A673 (cell line): Measurements from ENCODE around the gene MAPKAP1. TPM values are rescaled to one million over a fixed set of nuclear protein-coding genes. Genes with fewer than 3 reads are reported as not detected.
A peak's percentile ranks its signal among the peaks of the same experiment; 100 is the strongest.

ENCODE experiments used
- BruUV-seq: library from RNA; stranded (reverse); fragments of 400-500 nt; replicated peaks from 2 replicates; lab custom pipeline; 2021; lab: Mats Ljungman, UMichigan
- CTCF ChIA-PET: fragments of 300-600 bp; sonication (Branson Sonifier 250); formaldehyde crosslinking; loops from one replicate; lab custom pipeline; 2022; ENCODE audit warnings: antibody characterized with exemption; lab: Charles Lee
- POLR2A ChIA-PET: fragments of 300-600 bp; sonication (Branson Sonifier 250); formaldehyde crosslinking; loops from one replicate; lab custom pipeline; 2022; ENCODE audit warnings: antibody characterized with exemption; ENCODE audit not compliant: low non-redundant PET; lab: Charles Lee
- DNase-seq: peaks from one replicate; pipeline ENCODE4 v3.0.0-alpha.2; 2015; ENCODE audit warnings: low spot score
- H3K27ac ChIP-seq: fragments of 200-600 bp; sonication (generic); 2 replicates; pipeline ENCODE4 v1.5.1; 2016; ENCODE audit warnings: mixed run types, low read depth, mild to moderate bottlenecking, mixed read lengths, antibody characterized with exemption, low read length; ENCODE audit not compliant: poor library complexity, severe bottlenecking
- H3K27me3 ChIP-seq: fragments of 200-600 bp; sonication (generic); replicated peaks from 2 replicates; pipeline ENCODE4 v1.6.1; 2017; ENCODE audit warnings: mixed run types, low read depth, mild to moderate bottlenecking, mixed read lengths, antibody characterized with exemption, low read length; ENCODE audit not compliant: insufficient read depth, poor library complexity
- H3K36me3 ChIP-seq: fragments of 200-600 bp; sonication (generic); 2 replicates; pipeline ENCODE4 v1.6.1; 2016; ENCODE audit warnings: mixed run types, mild to moderate bottlenecking, mixed read lengths, antibody characterized with exemption, low read length; ENCODE audit not compliant: insufficient read depth, poor library complexity, severe bottlenecking
- H3K4me1 ChIP-seq: fragments of 200-600 bp; sonication (generic); 2 replicates; pipeline ENCODE4 v1.6.1; 2017; ENCODE audit warnings: mixed run types, mild to moderate bottlenecking, mixed read lengths, antibody characterized with exemption, low read length; ENCODE audit not compliant: insufficient read depth, poor library complexity, severe bottlenecking
- H3K4me3 ChIP-seq: fragments of 200-600 bp; sonication (generic); 2 replicates; pipeline ENCODE4 v1.5.1; 2016; ENCODE audit warnings: low read depth, mixed run types, mild to moderate bottlenecking, mixed read lengths, low read length; ENCODE audit not compliant: poor library complexity, severe bottlenecking
- H3K9me3 ChIP-seq: fragments of 200-600 bp; sonication (generic); 2 replicates; pipeline ENCODE4 v1.6.1; 2016; ENCODE audit warnings: mixed run types, low read depth, mild to moderate bottlenecking, mixed read lengths, antibody characterized with exemption, low read length; ENCODE audit not compliant: poor library complexity, severe bottlenecking
- CTCF ChIP-seq: fragments of 300-800, 200-600 bp; sonication (generic); conservative IDR thresholded peaks from 2 replicates; pipeline ENCODE4 v1.5.1; 2017; ENCODE audit warnings: low read depth, mild to moderate bottlenecking, antibody characterized with exemption, low read length, moderate library complexity, mixed read lengths
- EZH2 ChIP-seq: fragments of 200-600 bp; sonication (generic); IDR thresholded peaks from 2 replicates; pipeline ENCODE4 v1.6.1; 2017; ENCODE audit warnings: borderline replicate concordance, low read depth, mild to moderate bottlenecking, mixed read lengths, antibody characterized with exemption, low read length; ENCODE audit not compliant: poor library complexity, severe bottlenecking
- intact Hi-C: fragments of 100-400 bp; cut with micrococcal nuclease; formaldehyde crosslinking; loops from one replicate; pipeline ENCODE4 v1.10.0; 2022; ENCODE audit not compliant: unreplicated experiment
- total RNA-seq: library from RNA; stranded (reverse); gene quantifications from 2 replicates; pipeline ENCODE4 v1.2.3, GENCODE V29; 2021

MAPKAP1 gene
- total RNA-seq, 1 experiment from 2014 or later: 98.7 TPM

GRCh38 chr9:125649826-125650225, 57.2 kb downstream of the MAPKAP1 start:
- CTCF ChIA-PET: no interaction called here
- Histone ChIP-seq H3K36me3 (no peaks in the 10 kb centered on the region), H3K27me3 (no peaks in the 10 kb centered on the region), H3K9me3 (no peaks in the 10 kb centered on the region), H3K4me1 (peaks cover 11% of the 10 kb centered on the region), H3K4me3 (no peak overlapping the region), H3K27ac (no peak overlapping the region)
- no peak for DNase-seq
- BruUV-seq: no TSS peak
- intact Hi-C loops: no loop called here
- TF ChIP-seq CTCF: no peak
- no peak for TF ChIP-seq EZH2
- POLR2A ChIA-PET: no interaction called here

- ChIA-PET CTCF (no interaction called here), POLR2A (no interaction called here)
- intact Hi-C loops: no loop called here
- Histone ChIP-seq H3K36me3 (no peaks in the 10 kb centered on the region), H3K27me3 (no peaks in the 10 kb centered on the region), H3K4me1 (peaks cover 5% of the 10 kb centered on the region), H3K27ac (no peak overlapping the region), H3K9me3 (no peaks in the 10 kb centered on the region), H3K4me3 (no peak overlapping the region)
- BruUV-seq: no TSS peak
- peak; percentile 82 for DNase-seq
- no peak for TF ChIP-seq EZH2
- no peak for TF ChIP-seq CTCF
These were observed 57.7 kb downstream of the MAPKAP1 start for GRCh38 chr9:125649315-125649714.

- no peak for DNase-seq
- H3K27ac ChIP-seq: no peak overlapping the region
- no peak for TF ChIP-seq EZH2
- no peak for TF ChIP-seq CTCF
- intact Hi-C loops: no loop called here
- CTCF ChIA-PET: no interaction called here
- H3K36me3 ChIP-seq: no peaks in the 10 kb centered on the region
- H3K9me3 ChIP-seq: no peaks in the 10 kb centered on the region
- BruUV-seq: no TSS peak
- H3K4me3 ChIP-seq: no peak overlapping the region
- H3K27me3 ChIP-seq: no peaks in the 10 kb centered on the region
- POLR2A ChIA-PET: no interaction called here
- H3K4me1 ChIP-seq: peaks cover 5% of the 10 kb centered on the region
These were observed 58.7 kb downstream of the MAPKAP1 start for GRCh38 chr9:125648294-125648693.
